GM13977 (cell line): ENCODE measurements around the gene FBL.

ENCODE experiments used
- DNase-seq: peaks from one replicate; pipeline ENCODE4 v3.0.0; 2012; ENCODE audit warnings: low spot score
- CTCF ChIP-seq: IDR thresholded peaks from 2 replicates; pipeline ENCODE4 v1.5.1; 2012; ENCODE audit warnings: mild to moderate bottlenecking, control low read depth; ENCODE audit not compliant: insufficient read depth; ENCODE audit errors: extremely low read depth, missing control alignments
- in situ Hi-C: fragments of 300-500 bp; cut with MboI; formaldehyde crosslinking; loops from one replicate; pipeline ENCODE4 v1.12.0; 2022; ENCODE audit warnings: low sequenced_read_pairs, low pct_unique_long_range_greater_than_20kb, mixed read lengths, inconsistent platforms; ENCODE audit not compliant: unreplicated experiment

FBL gene

DNA sequence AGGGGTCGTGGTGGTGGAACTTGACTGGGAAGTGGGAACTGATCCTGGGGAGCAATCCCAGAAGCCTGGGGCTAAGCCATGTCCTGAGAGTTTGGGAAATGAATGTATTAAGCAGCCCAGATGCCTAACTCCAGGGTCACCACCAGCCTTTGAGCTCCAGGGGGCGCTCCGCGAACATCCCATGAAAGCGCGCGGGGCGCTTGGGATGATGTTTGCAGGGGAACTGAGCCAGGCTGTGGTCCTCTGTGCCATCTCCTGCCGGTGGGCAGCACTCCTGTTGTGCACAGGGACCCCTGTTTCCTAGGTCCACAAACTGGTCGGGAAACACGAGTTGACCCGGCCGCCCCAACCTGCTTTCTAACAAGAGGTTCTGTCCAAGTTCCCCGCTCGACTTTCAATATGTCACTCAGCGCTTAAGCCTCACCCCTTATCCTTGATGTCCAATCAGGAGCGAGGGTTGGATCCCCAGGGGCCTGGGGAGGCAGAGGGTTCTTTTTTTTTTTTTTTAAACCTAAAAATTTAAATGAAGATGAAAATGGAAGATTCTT, 53.1 kb downstream of the FBL start:
- in situ Hi-C loops, result loop anchor here (10.0 kb wide), 1 partner anchor 52 kb away; the partner anchor contains the start of gene FBL
- peak; percentile 92 for TF ChIP-seq CTCF

DNA sequence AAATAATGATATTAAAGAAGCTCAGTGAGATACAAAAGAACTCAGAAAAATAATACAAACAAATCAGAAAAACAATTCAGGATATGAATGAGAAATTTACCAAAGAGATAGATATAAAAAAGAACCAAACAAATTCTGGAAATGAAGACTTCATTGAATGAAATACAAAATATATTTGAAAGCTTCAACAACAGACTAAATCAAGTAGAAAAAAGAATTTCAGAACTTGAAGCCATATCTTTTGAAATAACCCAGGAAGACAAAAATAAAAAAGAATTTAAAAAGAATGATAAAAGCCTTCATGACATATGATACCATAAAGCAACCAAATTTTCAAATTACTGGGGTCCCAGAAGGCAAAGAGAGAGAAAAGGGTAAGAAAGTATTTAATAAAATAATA, 57.9 kb downstream of the FBL start:
- in situ Hi-C loops, result loop anchor here (10.0 kb wide), 1 partner anchor 113 kb away; no protein-coding TSS in a partner anchor
- no peak for TF ChIP-seq CTCF
- no peak for DNase-seq

More for the DNA sequence above, 53.1 kb downstream of the FBL start:
- DNase-seq, result peak; percentile 83
